Ecto neural progenitor cell (in vitro differentiated cells): Measurements from ENCODE around the gene BATF3.

Experiments
- DNase-seq: peaks from one replicate; pipeline ENCODE4 v3.0.0-alpha.2; 2018; ENCODE audit warnings: low spot score

Gene BATF3

DNA sequence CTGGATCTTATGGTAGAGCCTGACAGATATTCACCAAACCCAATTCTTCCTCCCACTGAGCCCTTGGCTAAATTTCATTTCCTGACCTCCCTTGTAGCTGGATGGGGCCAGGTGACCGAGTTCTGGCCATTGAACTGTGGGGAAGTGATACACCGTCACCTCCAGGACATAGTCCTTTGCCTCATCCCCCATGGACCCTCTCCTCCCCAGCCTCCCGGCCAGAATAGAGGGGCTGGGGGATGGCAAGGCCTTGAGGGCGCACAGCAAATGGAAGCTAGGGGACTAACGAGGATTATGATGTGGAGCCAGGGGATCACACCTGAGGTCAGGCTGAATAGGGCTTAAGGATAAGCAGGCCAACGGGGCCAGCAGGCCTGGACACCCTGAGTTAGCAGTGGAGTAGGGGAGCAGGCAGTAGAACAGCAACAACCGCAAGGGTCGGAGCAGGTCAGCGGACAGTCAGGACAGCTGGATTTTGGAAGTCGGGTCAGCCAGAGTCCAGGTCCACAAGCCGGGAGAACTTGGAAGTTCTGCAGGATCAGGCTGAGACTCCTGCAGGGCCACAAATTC is 15.0 kb downstream of the BATF3 start:
- no peak for DNase-seq

GRCh38 chr1:212684076-212684475 is 15.6 kb downstream of the BATF3 start:
- peak; percentile 28 for DNase-seq

DNA sequence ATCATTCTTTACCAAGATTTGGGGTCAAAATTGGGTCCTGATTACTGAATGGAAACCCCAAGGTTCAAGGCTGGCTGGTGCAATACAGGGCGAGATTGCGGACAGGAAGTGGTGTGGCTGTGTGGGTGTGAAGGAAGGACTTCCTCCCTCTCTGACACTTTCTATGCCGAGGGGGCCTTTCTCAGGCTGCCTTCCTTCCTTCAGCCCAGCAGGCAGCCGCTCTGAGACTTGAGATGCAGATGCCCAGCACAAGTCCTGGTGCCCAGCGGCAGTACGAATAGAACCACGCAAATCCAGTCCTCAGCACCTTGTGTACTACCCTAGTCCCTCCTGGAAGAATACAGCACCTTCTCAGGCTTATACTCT is 16.3 kb downstream of the BATF3 start:
- no peak for DNase-seq

- DNase-seq, result no peak
Observed at GRCh38 chr1:212680680-212681389, 18.8 kb downstream of the BATF3 start.

GRCh38 chr1:212678456-212679410 is 20.9 kb downstream of the BATF3 start:
- no peak for DNase-seq

DNA sequence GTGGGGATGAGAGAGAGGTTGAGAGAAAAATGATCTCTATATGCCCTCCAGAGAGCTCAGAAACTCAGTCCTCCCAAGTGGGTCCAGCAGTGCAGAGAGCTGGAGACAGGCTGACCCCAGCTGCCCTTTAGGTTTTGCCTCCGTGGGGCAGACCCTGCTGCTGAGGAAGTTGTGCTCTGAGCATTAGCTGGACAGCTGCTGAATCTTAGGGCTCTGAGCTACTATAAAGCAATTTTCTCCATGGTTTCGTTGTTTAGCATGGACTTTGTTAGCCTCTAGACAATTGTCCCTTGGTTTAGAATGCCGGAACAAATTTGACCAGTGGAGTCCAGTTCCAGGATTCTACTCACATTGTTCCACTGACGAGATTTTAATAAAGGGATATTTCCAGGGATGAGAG is 22.1 kb downstream of the BATF3 start:
- DNase-seq, result no peak

- no peak for DNase-seq
Observed at GRCh38 chr1:212677136-212677535, 22.5 kb downstream of the BATF3 start.

DNA sequence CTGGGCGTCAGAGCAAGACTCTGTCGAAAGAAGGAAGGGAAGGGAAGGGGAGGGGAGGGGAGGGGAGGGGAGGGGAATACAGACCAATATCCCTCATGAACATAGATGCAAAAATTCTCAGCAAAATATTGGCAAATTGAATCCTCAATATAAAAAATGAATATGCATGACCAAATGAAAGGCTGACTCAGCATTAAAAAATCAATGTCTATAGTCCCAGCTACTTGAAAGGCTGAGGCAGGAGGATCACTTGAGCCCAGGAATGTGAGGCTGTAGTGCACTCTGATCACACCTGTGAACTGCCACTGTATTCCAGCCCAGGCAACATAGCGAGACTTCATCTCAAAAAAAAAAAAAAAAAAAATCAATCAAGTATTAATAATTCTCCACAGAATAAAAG is 24.0 kb downstream of the BATF3 start:
- DNase-seq, result no peak

DNA sequence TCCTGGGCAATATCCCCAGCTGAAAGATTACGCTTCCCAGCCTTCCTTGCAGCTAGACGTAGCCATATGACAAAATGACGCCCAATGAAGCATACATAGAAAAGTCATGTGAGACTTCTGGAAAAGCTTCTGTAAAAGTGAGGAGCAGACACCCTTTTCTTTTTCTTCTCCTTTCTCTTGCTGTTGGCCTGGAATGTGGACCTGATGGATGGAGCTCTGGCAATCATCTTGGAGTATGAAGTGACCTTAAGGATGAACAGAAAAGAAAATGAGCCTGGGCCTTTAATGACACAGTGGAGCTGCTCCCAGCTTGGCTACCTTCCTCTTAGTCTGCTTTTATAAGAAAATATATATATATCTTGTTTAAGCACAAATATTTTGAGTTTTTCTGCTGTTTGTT is 24.8 kb downstream of the BATF3 start:
- DNase-seq, result no peak

- no peak for DNase-seq
Observed at GRCh38 chr1:212671342-212672031, 28.2 kb downstream of the BATF3 start.

GRCh38 chr1:212670882-212671281 is 28.8 kb downstream of the BATF3 start:
- DNase-seq, result no peak

GRCh38 chr1:212670301-212670700 is 29.3 kb downstream of the BATF3 start:
- no peak for DNase-seq

GRCh38 chr1:212669600-212669999 is 30.0 kb downstream of the BATF3 start:
- DNase-seq, result no peak

- no peak for DNase-seq
Observed at GRCh38 chr1:212669102-212669501, 30.5 kb downstream of the BATF3 start.

- DNase-seq, result no peak
Observed at GRCh38 chr1:212668477-212668876, 31.2 kb downstream of the BATF3 start.

DNA sequence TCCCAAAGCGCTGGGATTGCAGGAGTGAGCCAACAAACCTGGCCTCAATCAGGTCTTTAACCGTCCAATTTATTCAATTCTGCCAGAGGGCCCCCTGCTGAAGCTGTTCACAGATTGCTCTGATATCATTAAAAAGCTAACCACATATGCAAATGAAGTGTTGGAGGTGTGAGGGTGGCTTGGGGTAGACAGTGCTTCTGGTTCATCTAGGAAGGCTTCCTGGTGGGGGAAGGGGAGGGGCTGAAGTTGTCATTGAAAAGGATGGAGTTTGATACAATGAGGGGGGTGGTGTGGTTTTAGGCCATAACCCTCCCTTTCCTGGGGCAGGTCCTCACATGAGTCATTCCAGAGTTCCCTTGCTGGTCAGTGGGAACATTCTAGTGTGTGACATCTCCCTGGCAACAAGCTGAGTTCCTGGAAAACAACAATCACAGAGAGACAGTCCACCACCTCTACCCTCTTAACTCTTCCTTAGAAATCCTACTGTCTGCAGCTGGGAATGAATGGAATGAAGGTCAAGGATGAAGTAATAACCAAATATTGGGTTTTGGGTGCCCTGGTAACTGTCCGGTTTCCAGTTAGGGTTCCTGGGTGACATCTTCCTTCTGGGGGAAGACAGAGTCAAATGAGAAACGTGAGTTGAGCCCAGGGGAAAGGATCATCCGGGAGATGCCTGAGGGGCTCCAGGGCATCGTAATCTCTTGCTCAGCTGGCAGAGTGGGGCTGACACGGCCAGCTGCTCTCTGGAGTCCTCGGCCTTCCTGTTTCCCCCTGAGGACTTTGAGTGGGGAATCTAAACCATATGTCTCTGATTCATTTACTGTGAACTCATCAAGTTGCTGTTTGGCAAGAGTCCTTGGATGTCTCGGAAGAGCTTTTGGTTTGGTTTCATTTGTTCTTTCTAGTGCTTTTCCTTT is 32.2 kb downstream of the BATF3 start:
- DNase-seq, result peak; percentile 61

GRCh38 chr1:212666116-212666775 is 33.4 kb downstream of the BATF3 start:
- no peak for DNase-seq

DNA sequence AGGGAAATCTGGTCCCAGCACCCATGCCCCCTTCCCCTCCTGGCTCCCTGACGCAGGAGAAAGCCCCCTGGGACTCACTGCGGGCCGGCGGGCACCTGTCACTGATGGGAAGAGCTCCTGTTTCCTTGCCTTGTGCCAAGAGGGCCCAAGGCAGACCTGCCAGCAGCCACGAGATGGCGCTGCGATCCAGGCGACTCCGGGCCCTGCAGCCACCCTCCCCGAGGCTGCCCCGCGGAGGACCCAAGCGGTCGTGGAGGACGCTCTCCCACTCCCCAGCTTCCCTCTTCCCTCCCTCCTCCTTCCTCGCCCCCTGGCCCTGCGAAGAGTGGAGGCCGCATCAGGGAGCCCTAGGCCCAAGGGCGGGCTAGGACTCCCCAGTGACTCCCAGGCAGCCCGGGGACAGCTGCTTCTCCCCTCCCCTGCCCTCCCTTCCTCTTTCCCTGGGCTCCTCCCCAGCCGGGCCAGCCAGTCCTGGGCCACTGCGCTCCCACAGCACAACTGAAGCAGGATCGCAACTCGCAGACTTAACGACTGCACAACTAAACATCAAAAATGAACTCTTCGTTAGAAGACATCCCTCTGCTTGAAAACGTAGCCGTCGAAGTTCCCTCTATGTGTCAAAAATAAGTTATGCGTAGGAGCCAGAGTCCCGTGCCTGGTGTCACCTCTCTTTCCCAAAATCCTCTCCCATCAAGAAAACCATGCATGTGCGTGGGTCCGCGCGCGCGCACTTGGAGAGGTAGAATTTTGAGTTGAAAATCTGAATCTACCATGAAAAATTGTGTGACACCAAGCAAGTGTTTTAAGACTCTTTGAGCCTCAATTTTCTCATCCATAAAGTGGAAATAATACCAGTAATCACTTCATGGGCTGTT is 34.2 kb downstream of the BATF3 start:
- peak; percentile 89 for DNase-seq

DNA sequence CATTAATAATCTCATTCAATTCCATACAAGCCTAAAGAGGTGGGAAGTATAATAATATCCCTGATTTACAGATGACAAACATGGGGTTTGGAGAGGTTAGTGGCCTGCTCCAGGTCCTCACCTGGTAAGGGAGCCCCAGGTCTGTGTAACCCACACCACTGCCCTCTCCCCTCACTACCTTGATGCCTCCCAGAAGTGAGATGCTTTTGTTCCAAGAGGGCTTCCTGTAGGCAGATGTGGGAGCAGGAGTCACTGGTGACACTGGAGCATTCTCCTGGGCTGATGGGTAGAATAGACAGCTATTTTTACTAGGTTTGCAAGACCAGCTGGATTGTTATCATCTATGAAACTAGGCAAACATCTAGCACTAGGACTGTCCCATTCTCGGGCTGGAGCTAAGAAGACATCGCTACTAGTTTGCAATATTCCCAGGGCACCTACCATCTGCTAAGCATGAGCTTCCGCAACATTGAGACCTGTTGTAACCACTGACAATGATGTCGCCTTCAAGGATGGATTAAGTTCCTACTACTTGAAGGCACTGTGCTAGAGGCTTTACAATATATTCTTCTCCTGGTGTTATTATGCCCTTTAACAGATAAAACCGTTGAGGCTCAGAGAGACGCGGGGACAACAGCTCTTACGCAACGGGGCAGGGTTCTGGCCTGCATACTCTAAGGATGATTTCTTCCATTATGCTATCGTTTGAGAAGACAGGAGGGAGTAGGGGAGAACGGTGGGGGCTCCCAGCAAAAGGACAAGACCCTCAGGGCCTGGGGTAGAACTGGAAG is 35.0 kb downstream of the BATF3 start:
- DNase-seq, result no peak
